Measurements from ENCODE around the gene INTS4.
A peak's percentile ranks its signal among the peaks of the same experiment; 100 is the strongest.
"Not testable (repeated sequence)": the region's sequence is repeated elsewhere in the genome, so short reads cannot be mapped to it uniquely, and the experiment has no call there.

The INTS4 gene

DNA sequence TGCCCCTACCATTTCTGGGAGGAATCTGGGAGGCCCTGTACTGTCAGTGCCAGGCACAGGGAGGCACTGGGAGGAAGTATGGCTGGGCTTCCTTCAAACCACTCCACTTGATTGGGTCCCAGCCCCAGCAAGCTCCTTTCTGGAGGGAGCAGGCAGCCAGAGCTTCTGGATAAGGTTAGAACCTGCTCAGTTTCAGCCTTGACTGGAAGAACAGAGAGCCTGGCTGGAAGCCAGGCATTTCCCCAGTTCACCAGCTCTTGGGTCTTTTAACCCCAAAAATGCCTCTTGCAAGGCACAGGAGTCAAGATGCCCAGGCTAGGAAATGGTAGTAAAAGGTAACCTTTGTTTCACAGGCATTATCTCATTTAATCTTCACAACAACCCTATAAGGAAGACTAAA, 37.6 kb upstream of the INTS4 start:
- TF ChIP-seq, protein P1, sequence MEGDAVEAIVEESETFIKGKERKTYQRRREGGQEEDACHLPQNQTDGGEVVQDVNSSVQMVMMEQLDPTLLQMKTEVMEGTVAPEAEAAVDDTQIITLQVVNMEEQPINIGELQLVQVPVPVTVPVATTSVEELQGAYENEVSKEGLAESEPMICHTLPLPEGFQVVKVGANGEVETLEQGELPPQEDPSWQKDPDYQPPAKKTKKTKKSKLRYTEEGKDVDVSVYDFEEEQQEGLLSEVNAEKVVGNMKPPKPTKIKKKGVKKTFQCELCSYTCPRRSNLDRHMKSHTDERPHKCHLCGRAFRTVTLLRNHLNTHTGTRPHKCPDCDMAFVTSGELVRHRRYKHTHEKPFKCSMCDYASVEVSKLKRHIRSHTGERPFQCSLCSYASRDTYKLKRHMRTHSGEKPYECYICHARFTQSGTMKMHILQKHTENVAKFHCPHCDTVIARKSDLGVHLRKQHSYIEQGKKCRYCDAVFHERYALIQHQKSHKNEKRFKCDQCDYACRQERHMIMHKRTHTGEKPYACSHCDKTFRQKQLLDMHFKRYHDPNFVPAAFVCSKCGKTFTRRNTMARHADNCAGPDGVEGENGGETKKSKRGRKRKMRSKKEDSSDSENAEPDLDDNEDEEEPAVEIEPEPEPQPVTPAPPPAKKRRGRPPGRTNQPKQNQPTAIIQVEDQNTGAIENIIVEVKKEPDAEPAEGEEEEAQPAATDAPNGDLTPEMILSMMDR (IDR thresholded peaks at IDR 0.05; ENCODE audit: low read depth, low read length), result no peak
- H3K4me3 ChIP-seq (ENCODE audit: low read depth, low read length), result no peak overlapping the region
- in situ Hi-C loops (cut with HindIII; ENCODE audit: low sequenced_read_pairs), result no loop called here
- no peak for DNase-seq (ENCODE audit: low read depth, low spot score)

DNA sequence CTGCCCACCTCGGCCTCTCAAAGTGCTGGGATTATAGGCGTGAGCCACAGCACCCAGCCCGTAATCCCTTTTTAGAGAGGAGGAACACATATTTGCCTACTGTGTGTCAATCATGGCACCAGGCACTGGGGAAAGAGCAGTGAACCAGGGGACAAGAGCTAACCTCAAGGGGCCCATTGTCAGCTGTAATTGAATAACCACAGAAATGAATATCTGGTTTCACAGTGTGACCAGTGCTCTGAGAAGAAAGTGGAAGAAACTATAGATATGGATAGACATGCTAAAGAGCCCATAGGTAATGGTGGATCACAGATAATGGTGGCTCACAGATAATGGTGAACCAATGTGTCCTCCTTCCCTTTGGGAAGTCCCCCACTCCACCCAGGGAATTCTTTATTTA, 37.2 kb upstream of the INTS4 start:
- no peak for DNase-seq (ENCODE audit: low read depth, low spot score)
- in situ Hi-C loops (cut with HindIII; ENCODE audit: low sequenced_read_pairs), result no loop called here
- no peak overlapping the region for H3K4me3 ChIP-seq (ENCODE audit: low read depth, low read length)
- TF ChIP-seq, protein P1 (IDR thresholded peaks at IDR 0.05; ENCODE audit: low read depth, low read length), result no peak

DNA sequence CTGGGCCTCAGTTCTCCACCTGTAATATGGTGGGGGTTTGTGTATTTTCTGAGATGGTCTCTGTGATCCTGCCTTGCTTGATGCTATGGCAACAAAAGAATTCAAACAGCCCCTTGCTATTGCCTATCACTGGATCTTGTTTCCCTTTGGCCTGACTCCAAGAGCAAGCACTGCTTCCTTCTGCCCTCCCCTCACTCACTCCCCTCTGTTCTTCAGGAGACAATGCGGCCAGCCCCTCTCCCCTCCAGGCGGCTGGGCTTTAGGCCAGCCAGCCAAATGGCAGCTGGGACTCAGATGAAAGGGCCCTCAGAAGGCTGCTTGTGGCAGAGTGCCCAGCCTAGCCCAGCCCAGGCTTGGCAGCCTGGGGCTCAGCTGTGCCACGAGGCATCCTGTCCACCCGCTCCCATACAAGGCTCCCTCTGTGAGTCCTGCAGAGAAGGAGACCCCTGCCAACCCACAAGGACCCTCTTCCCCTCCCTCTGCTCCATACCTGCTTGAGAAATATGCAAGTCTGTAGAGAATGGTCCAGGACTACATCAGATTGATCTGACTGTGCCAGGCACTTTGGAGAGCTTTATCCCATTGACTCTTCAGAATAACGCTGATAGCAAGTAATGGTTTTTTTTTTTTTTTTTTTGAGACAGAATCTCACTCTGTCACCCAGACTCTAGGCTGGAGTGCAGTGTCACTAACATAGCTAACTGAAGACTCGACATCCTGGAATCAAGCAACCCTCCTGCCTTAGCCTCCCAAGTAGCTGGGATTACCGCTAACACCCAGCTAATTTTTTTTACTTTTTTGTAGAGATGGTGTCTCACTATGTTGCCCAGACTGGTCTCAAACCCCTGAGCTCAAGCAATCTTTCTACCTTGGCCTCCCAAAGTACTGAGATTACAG, 36.2 kb upstream of the INTS4 start:
- DNase-seq (ENCODE audit: low read depth, low spot score), result peak; percentile 78
- TF ChIP-seq, protein P1 (IDR thresholded peaks at IDR 0.05; ENCODE audit: low read depth, low read length), result no peak
- in situ Hi-C loops (cut with HindIII; ENCODE audit: low sequenced_read_pairs), result no loop called here
- H3K4me3 ChIP-seq (ENCODE audit: low read depth, low read length), result no peak overlapping the region

DNA sequence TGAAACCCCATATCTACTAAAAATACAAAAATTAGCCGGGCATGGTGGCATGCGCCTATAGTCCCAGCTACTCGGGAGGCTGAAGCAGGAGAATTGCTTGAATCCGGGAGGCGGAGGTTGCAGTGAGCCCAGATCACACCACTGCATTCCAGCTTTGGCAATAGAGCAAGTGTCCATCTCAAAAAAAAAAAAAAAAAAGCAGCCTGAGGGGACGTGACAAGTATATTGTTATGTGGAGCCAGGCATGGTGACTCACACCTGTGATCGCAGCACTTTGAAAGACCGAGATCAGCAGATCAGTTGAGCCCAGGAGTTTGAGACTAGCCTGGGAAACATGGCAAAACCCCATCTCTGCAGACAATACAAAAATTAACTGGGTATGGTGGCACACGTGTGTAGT, 34.0 kb upstream of the INTS4 start:
- in situ Hi-C loops (cut with HindIII; ENCODE audit: low sequenced_read_pairs); H3K4me3 ChIP-seq (ENCODE audit: low read depth, low read length); DNase-seq (ENCODE audit: low read depth, low spot score): not testable (repeated sequence)

DNA sequence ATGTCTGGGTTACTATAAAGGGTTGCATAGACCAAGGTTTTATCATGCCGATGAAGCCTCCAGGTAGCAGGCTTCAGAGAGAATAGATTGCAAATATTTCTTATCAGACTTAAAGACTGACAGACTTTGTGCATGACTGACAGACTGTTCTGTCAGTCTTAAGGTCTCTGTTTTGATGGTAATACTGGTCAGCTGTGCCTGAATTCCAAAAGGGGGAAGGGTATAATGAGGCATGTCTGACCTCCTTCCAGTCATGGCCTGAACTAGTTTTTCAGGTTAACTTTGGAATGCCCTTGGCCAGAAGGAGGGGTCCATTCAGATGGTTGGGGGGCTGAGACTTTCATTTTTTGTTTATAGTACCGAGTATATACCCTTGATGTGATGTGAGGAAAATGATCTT, 33.3 kb upstream of the INTS4 start:
- in situ Hi-C loops (cut with HindIII; ENCODE audit: low sequenced_read_pairs), result no loop called here
- TF ChIP-seq, protein P1 (IDR thresholded peaks at IDR 0.05; ENCODE audit: low read depth, low read length), result no peak
- no peak for DNase-seq (ENCODE audit: low read depth, low spot score)
- H3K4me3 ChIP-seq (ENCODE audit: low read depth, low read length), result no peak overlapping the region

DNA sequence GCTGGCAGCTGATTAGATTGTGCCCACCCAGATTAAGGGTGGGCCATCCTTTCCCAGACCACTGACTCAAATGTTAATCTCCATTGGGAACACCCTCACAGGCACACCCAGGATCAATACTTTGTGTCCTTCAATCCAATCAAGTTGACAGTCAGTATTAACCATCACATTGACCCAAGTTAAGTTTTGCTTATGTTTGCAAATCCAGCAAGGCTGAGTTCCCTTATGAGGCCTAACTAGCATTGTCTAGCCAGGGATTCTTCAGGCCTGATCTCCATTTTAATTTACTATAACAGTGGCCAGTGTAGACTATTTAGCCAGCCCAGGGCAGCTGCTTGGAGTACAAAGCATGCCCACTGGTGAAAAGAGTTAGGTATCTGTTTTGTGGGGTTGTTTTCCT, 30.9 kb upstream of the INTS4 start:
- no peak overlapping the region for H3K4me3 ChIP-seq (ENCODE audit: low read depth, low read length)
- TF ChIP-seq, protein P1 (IDR thresholded peaks at IDR 0.05; ENCODE audit: low read depth, low read length), result no peak
- no peak for DNase-seq (ENCODE audit: low read depth, low spot score)
- in situ Hi-C loops (cut with HindIII; ENCODE audit: low sequenced_read_pairs), result no loop called here

DNA sequence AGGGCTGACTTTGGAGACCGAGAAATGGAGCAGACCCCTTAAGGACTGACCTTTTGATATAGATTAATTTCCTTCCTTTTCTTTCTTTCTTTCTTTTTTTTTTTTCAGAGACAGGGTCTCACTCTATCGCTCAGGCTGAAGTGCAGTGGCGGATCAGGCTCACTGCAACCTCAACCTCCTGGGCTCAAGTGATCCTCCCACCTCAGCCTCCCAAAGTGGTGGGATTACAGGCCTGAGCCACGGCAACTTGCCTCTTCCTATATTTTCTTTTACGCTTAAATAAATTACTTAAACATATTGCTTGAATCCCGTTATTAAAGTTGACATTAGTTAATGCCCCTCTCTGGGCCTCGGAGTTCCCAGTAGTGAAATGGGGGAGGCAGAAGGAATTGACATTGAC, 29.0 kb upstream of the INTS4 start:
- no peak for DNase-seq (ENCODE audit: low read depth, low spot score)
- TF ChIP-seq, protein P1 (IDR thresholded peaks at IDR 0.05; ENCODE audit: low read depth, low read length), result no peak

More for the DNA sequence above, 29.0 kb upstream of the INTS4 start:
- H3K4me3 ChIP-seq (ENCODE audit: low read depth, low read length), result peak overlapping the region; percentile 51
- in situ Hi-C loops (cut with HindIII; ENCODE audit: low sequenced_read_pairs), result no loop called here
